ENCODE data around the gene SEC14L5. TPM values are rescaled to one million over a fixed set of nuclear protein-coding genes. Genes with fewer than 3 reads are reported as not detected.

Gene SEC14L5
- total RNA-seq, 1 donor from 2014 or later: not detected

- Mint-ChIP-seq H3K4me3 (ENCODE audit: unreplicated experiment) (no peak overlapping the region), H3K27ac (ENCODE audit: unreplicated experiment) (no peak overlapping the region), H3K27me3 (ENCODE audit: unreplicated experiment) (peaks cover 27% of the 10 kb centered on the region), H3K36me3 (ENCODE audit: unreplicated experiment) (no peaks in the 10 kb centered on the region), H3K4me1 (ENCODE audit: unreplicated experiment) (no peaks in the 10 kb centered on the region), H3K9me3 (ENCODE audit: unreplicated experiment) (no peaks in the 10 kb centered on the region)
- TF ChIP-seq, protein P1, sequence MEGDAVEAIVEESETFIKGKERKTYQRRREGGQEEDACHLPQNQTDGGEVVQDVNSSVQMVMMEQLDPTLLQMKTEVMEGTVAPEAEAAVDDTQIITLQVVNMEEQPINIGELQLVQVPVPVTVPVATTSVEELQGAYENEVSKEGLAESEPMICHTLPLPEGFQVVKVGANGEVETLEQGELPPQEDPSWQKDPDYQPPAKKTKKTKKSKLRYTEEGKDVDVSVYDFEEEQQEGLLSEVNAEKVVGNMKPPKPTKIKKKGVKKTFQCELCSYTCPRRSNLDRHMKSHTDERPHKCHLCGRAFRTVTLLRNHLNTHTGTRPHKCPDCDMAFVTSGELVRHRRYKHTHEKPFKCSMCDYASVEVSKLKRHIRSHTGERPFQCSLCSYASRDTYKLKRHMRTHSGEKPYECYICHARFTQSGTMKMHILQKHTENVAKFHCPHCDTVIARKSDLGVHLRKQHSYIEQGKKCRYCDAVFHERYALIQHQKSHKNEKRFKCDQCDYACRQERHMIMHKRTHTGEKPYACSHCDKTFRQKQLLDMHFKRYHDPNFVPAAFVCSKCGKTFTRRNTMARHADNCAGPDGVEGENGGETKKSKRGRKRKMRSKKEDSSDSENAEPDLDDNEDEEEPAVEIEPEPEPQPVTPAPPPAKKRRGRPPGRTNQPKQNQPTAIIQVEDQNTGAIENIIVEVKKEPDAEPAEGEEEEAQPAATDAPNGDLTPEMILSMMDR (IDR thresholded peaks at IDR 0.05): no peak
- DNase-seq (ENCODE audit: extremely low spot score, unreplicated experiment): no peak
Measured at GRCh38 chr16:4990415-4990814, 32.3 kb downstream of the SEC14L5 start.

DNA sequence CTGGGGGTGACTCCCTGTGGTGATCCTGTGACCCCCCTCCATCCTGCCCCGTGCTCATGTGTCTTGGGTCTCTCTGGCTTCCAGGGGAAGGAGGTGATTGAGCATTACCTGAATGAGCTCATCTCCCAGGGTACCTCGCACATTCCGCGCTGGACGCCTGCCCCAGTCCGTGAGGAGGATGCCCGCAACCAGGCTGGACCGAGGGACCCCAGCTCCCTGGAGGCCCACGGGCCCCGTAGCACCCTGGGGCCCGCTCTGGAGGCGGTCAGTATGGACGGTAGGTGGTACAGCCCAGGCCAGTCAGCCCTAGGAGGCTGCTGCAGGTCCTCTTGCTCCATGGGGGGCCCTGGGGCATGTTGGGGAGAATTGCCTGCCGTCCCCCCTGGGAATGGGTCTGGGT is 33.6 kb downstream of the SEC14L5 start:
- H3K4me3 Mint-ChIP-seq (ENCODE audit: unreplicated experiment): no peak overlapping the region
- no peak for DNase-seq (ENCODE audit: extremely low spot score, unreplicated experiment)
- TF ChIP-seq, protein P1 (IDR thresholded peaks at IDR 0.05): no peak
- H3K4me1 Mint-ChIP-seq (ENCODE audit: unreplicated experiment): no peaks in the 10 kb centered on the region
- no peaks in the 10 kb centered on the region for H3K36me3 Mint-ChIP-seq (ENCODE audit: unreplicated experiment)
- H3K9me3 Mint-ChIP-seq (ENCODE audit: unreplicated experiment): no peaks in the 10 kb centered on the region
- H3K27me3 Mint-ChIP-seq (ENCODE audit: unreplicated experiment): peaks cover 19% of the 10 kb centered on the region
- H3K27ac Mint-ChIP-seq (ENCODE audit: unreplicated experiment): no peak overlapping the region

- Mint-ChIP-seq H3K27ac (ENCODE audit: unreplicated experiment) (no peak overlapping the region), H3K27me3 (ENCODE audit: unreplicated experiment) (peaks cover 17% of the 10 kb centered on the region), H3K36me3 (ENCODE audit: unreplicated experiment) (no peaks in the 10 kb centered on the region), H3K4me3 (ENCODE audit: unreplicated experiment) (no peak overlapping the region), H3K9me3 (ENCODE audit: unreplicated experiment) (no peaks in the 10 kb centered on the region), H3K4me1 (ENCODE audit: unreplicated experiment) (no peaks in the 10 kb centered on the region)
- DNase-seq (ENCODE audit: extremely low spot score, unreplicated experiment): no peak
- TF ChIP-seq, protein P1 (IDR thresholded peaks at IDR 0.05): no peak
Measured at GRCh38 chr16:4994719-4995434, 36.7 kb downstream of the SEC14L5 start.

DNA sequence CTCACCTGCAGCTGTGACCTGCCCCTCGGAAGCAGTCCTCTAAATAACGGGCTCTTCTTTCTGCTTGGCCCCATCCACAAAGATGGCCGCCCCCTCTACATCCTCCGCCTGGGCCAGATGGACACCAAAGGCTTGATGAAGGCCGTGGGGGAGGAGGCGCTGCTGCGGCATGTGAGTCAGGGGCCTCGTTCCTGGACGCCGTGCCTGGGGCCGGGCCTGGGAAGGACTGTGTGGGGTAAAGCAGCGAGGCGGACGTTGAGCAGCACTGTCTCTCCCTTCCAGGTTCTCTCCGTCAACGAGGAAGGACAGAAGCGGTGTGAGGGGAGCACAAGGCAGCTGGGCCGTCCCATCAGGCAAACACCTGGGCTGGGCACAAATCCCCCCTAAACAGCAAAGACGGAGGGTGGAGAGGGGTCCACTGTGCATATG is 42.5 kb downstream of the SEC14L5 start:
- TF ChIP-seq, protein P1 (IDR thresholded peaks at IDR 0.05): no peak
- H3K9me3 Mint-ChIP-seq (ENCODE audit: unreplicated experiment): no peaks in the 10 kb centered on the region
- no peaks in the 10 kb centered on the region for H3K4me1 Mint-ChIP-seq (ENCODE audit: unreplicated experiment)
- H3K27ac Mint-ChIP-seq (ENCODE audit: unreplicated experiment): no peak overlapping the region
- DNase-seq (ENCODE audit: extremely low spot score, unreplicated experiment): no peak
- H3K27me3 Mint-ChIP-seq (ENCODE audit: unreplicated experiment): peaks cover 17% of the 10 kb centered on the region
- H3K36me3 Mint-ChIP-seq (ENCODE audit: unreplicated experiment): no peaks in the 10 kb centered on the region
- no peak overlapping the region for H3K4me3 Mint-ChIP-seq (ENCODE audit: unreplicated experiment)

DNA sequence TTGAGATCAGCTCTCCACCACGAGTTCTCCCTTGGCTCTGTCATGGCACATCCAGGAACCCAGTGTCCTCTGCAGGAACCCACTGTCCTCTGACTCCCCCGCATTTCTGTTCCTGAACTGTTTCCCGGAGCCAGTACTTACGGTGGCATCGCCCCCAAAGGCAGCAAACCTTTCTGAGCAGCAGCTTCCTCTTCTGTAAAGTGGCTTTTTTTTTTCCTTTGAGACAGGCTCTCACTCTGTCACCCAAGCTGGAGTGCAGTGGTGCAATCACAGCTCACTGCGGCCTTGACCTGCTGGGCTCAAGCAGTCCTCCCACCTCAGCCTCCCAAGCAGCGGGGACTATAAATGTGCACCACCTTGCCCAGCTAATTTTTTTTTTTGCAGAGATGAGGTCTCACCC is 43.4 kb downstream of the SEC14L5 start:
- Mint-ChIP-seq H3K27ac (ENCODE audit: unreplicated experiment) (no peak overlapping the region), H3K4me1 (ENCODE audit: unreplicated experiment) (no peaks in the 10 kb centered on the region), H3K27me3 (ENCODE audit: unreplicated experiment) (peaks cover 17% of the 10 kb centered on the region), H3K4me3 (ENCODE audit: unreplicated experiment) (no peak overlapping the region), H3K9me3 (ENCODE audit: unreplicated experiment) (no peaks in the 10 kb centered on the region), H3K36me3 (ENCODE audit: unreplicated experiment) (no peaks in the 10 kb centered on the region)
- TF ChIP-seq, protein P1 (IDR thresholded peaks at IDR 0.05): no peak
- no peak for DNase-seq (ENCODE audit: extremely low spot score, unreplicated experiment)

All from osteocyte (in vitro differentiated cells).